Heart right ventricle (tissue), 16 donors: Measurements from ENCODE around the gene ELOB. TPM values are rescaled to one million over a fixed set of nuclear protein-coding genes. Genes with fewer than 3 reads are reported as not detected.

Experiments used
- ATAC-seq, 8 donors: fragments of 200-7000 bp; cut with Tn5 transposase; one replicate each; pipeline ENCODE4 v1.9.1; 2020; ENCODE audit warnings: mild to moderate bottlenecking in 8 of 8, moderate library complexity in 8 of 8, moderate number of reproducible peaks in 1 of 8
- DNase-seq, 2 donors: peaks; one replicate each; pipeline ENCODE4 v3.0.0-alpha.2; 2020
- H3K27ac ChIP-seq, 10 donors: fragments of 200-600 bp; sonication (generic) in 2 of 10; one replicate each; pipeline versions ENCODE4 v1.5.0 to v1.8.0; 2020 to 2022; ENCODE audit warnings: mild to moderate bottlenecking in 3 of 10
- H3K27me3 ChIP-seq, 7 donors: fragments of 200-600 bp; one replicate each; pipeline ENCODE4 v1.8.0; 2021 to 2022; ENCODE audit warnings: mild to moderate bottlenecking in 2 of 7
- H3K36me3 ChIP-seq, 9 donors: fragments of 200-600 bp; sonication (generic) in 1 of 9; one replicate each; pipeline versions ENCODE4 v1.5.0 to v1.8.0; 2020 to 2022; ENCODE audit warnings: mild to moderate bottlenecking in 2 of 9
- H3K4me1 ChIP-seq, 9 donors: fragments of 200-600 bp; sonication (generic) in 1 of 9; one replicate each; pipeline versions ENCODE4 v1.5.0 to v1.8.0; 2020 to 2022; ENCODE audit warnings: mild to moderate bottlenecking in 4 of 9
- H3K4me3 ChIP-seq, 10 donors: fragments of 200-600 bp; sonication (generic) in 2 of 10; one replicate each; pipeline versions ENCODE4 v1.5.0 to v1.8.0; 2020 to 2022; ENCODE audit warnings: mild to moderate bottlenecking in 7 of 10, moderate library complexity in 2 of 10
- H3K9me3 ChIP-seq, 11 donors: fragments of 200-600 bp in 10 of 11; sonication (generic) in 2 of 11; one replicate each; pipeline versions ENCODE4 v1.5.0 to v1.8.0; 2013 to 2022; ENCODE audit warnings: mild to moderate bottlenecking in 2 of 11, control low read depth in 1 of 11, moderate library complexity in 1 of 11
- CTCF ChIP-seq, 9 donors: fragments of 200-600 bp; sonication (generic) in 2 of 9; IDR thresholded peaks; one replicate each; pipeline versions ENCODE4 v1.5.0 to v1.8.0; 2021 to 2022; ENCODE audit warnings: antibody characterized with exemption in 9 of 9, mild to moderate bottlenecking in 5 of 9, moderate library complexity in 1 of 9
- WGBS, 2 donors: extraction: QIAGEN DNeasy Blood & Tissue Kit; methylation state at CpG; one replicate each; pipeline ENCODE4 v1.1.7; 2013; ENCODE audit warnings: inconsistent platforms in 1 of 2; 5-methylcytosine and 5-hydroxymethylcytosine counted together
- intact Hi-C, 10 donors: fragments of 100-400 bp; cut with DNase I; formaldehyde crosslinking; loops; one replicate each; pipeline versions ENCODE4 v1.11.1 to v1.14.2; 2022
- polyA plus RNA-seq, 2 donors: library from polyadenylated mRNA; stranded (reverse); fragments of 200-250 nt; gene quantifications; one replicate each; pipeline ENCODE4 v1.2.3, GENCODE V29; 2013
- total RNA-seq, 10 donors: library from RNA; stranded (reverse); fragmentation: NEBNext Ultra II Directional in 3 of 10; extraction: Animal tissue kit (Norgen Biotek cat#: 25700) in 3 of 10; gene quantifications; one replicate each; pipeline versions ENCODE4 v1.2.1 to v1.2.4, GENCODE V29; 2021 to 2023
- donor health status: Arrhythmogenic right ventricular cardiomyopathy.
- donor health status: ischemic (EF 13 %, LVEDD 7.1; RV severe dilation, severe dysfunction).
- donor health status: healthy with polysubstance abuse.
- donor health status: DM: no; HTN: yes; CAD: no.
- donor health status: DM: no; HTN: no; CAD: no.
- donor health status: ischemic (EF 25% LVEDD 6.9; RV normal size, moderate dysfunction).
- donor health status: ischemic (EF 25% LVEDD 5.7; RV mildly dilated, moderate dysfunction).
- donor health status: healthy.
- donor health status: DM: yes; HTN: yes; CAD: no.
- donor health status: Ischemic cardiomyopathy.
- donor health status: ischemic (EF 35%, LVEDD 5.7; RV mildly dilated, moderate dysfunction).
- donor health status: nonischemic (EF 11% LVEDD 7.7; RV severe dilation, severe dysfunction).
- donor health status: DM: yes; HTN: yes; CAD: no.
- donor health status: PGD.
- donor health status: ischemic (EF 29% LVEDD 5.4; RV normal size, mild dysfunction).
- donor health status: nonischemic (EF 23%, LVEDD 6.1; RV moderate dilation, normal function).

The ELOB gene
- total and polyA plus RNA-seq, 12 donors = 248 to 1,196 (median 332) TPM

DNA sequence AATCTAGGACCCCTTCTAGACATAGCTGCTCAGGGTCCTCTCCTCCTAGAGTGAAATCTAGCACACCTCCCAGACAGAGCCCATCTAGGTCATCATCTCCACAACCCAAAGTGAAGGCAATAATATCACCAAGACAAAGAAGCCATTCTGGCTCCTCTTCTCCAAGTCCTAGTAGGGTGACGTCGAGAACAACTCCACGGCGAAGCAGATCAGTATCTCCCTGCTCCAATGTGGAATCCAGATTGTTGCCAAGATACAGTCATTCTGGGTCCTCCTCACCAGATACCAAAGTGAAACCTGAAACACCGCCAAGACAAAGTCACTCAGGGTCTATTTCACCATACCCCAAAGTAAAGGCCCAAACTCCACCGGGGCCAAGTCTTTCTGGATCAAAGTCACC is 13.9 kb downstream of the ELOB start:
- intact Hi-C loops = no loop called here

DNA sequence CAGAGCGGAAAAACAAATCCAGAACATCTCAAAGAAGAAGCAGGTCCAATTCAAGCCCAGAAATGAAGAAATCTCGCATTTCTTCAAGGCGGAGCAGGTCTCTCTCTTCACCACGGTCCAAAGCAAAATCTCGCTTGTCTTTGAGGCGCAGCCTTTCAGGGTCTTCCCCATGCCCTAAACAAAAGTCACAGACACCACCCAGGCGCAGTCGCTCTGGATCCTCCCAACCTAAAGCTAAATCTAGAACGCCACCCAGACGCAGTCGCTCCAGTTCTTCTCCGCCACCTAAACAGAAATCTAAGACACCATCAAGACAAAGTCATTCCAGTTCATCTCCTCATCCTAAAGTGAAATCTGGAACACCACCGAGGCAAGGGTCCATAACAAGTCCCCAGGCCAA is 14.4 kb downstream of the ELOB start:
- ATAC-seq = no peak

More for the DNA sequence above, 13.9 kb downstream of the ELOB start:
- Histone ChIP-seq H3K27ac (no peak overlapping the region), H3K9me3 (no peaks in the 10 kb centered on the region), H3K4me1 (peaks cover 0 to 14% (median 11%) of the 10 kb centered on the region in 9 donors), H3K4me3 (no peak overlapping the region), H3K36me3 (peaks cover 15 to 100% (median 95%) of the 10 kb centered on the region in 9 donors), H3K27me3 (no peaks in the 10 kb centered on the region)
- 94 to 97% methylated on average over 6 of the region's 6 CpGs for WGBS, 2 donors
- ATAC-seq = no peak
- TF ChIP-seq CTCF (IDR thresholded peaks at IDR 0.05) = no peak
- no peak for DNase-seq

DNA sequence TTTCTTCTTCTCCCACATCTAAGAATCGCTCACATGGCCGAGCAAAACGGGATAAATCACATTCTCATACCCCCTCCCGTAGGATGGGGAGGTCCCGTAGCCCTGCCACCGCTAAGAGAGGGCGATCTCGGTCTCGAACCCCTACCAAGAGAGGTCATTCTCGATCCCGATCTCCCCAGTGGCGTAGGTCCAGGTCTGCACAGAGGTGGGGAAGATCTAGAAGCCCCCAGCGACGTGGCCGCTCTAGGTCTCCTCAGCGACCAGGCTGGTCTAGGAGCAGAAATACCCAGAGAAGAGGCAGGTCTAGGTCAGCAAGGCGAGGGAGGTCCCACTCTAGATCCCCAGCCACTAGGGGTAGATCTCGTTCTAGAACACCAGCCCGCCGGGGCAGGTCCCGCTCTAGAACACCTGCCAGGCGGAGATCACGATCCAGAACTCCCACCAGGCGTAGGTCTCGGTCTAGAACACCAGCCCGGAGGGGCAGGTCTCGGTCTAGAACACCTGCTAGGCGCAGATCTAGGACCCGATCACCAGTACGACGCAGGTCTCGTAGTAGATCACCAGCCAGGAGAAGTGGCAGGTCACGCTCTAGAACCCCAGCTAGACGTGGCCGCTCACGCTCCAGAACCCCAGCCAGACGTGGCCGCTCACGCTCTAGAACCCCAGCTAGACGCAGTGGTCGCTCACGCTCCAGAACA is 15.0 kb downstream of the ELOB start:
- H3K27ac ChIP-seq = no peak overlapping the region
- no peak overlapping the region for H3K4me3 ChIP-seq
- H3K36me3 ChIP-seq = peaks cover 13 to 100% (median 95%) of the 10 kb centered on the region in 9 donors
- no peaks in the 10 kb centered on the region for H3K9me3 ChIP-seq
- 98% methylated on average over 42 of the region's 42 CpGs for WGBS, 2 donors
- TF ChIP-seq CTCF (IDR thresholded peaks at IDR 0.05) = no peak
- peaks cover 3 to 15% (median 8%) of the 10 kb centered on the region in 9 donors for H3K4me1 ChIP-seq
- H3K27me3 ChIP-seq = no peaks in the 10 kb centered on the region
- intact Hi-C loops = no loop called here
- DNase-seq (no peak), ATAC-seq (peak in 2 of 8 donors; percentile 8 to 15)

More for the DNA sequence above, 14.4 kb downstream of the ELOB start:
- H3K36me3 ChIP-seq = peaks cover 15 to 100% (median 95%) of the 10 kb centered on the region in 9 donors
- peaks cover 0 to 15% (median 9%) of the 10 kb centered on the region in 9 donors for H3K4me1 ChIP-seq
- intact Hi-C loops = no loop called here
- no peak overlapping the region for H3K4me3 ChIP-seq
- no peak overlapping the region for H3K27ac ChIP-seq
- TF ChIP-seq CTCF (IDR thresholded peaks at IDR 0.05) = no peak
- DNase-seq = no peak
- 97 to 98% methylated on average over 13 of the region's 13 CpGs for WGBS, 2 donors
- no peaks in the 10 kb centered on the region for H3K27me3 ChIP-seq
- H3K9me3 ChIP-seq = no peaks in the 10 kb centered on the region

- Histone ChIP-seq H3K9me3 (no peaks in the 10 kb centered on the region), H3K27ac (no peak overlapping the region), H3K4me3 (no peak overlapping the region), H3K27me3 (no peaks in the 10 kb centered on the region), H3K4me1 (peaks cover 7 to 19% (median 12%) of the 10 kb centered on the region in 9 donors), H3K36me3 (peaks cover 12 to 100% (median 90%) of the 10 kb centered on the region in 9 donors)
- DNase-seq (no peak), ATAC-seq (no peak)
- WGBS, 2 donors = 98% methylated on average over 10 of the region's 10 CpGs
- intact Hi-C loops = no loop called here
- TF ChIP-seq CTCF (IDR thresholded peaks at IDR 0.05) = no peak
Measured at GRCh38 chr16:2761472-2761871, 15.6 kb downstream of the ELOB start.
